B cell (primary cell): Measurements from ENCODE around the gene GLCCI1. TPM values are rescaled to one million over a fixed set of nuclear protein-coding genes. Genes with fewer than 3 reads are reported as not detected.

Experiments
- ATAC-seq: fragments of 200-7000 bp; cut with Tn5 transposase; one replicate; pipeline ENCODE4 v1.10.0; 2021; ENCODE audit warnings: low read depth, mild to moderate bottlenecking, moderate number of reproducible peaks, moderate library complexity
- CTCF ChIA-PET: fragments of 350-600 bp; sonication (Branson Sonifier 250); formaldehyde crosslinking; loops from one replicate; lab custom pipeline; 2021; ENCODE audit warnings: antibody characterized with exemption, inconsistent platforms; lab: Charles Lee
- POLR2A ChIA-PET: fragments of 350-600 bp; sonication (Branson Sonifier 250); formaldehyde crosslinking; loops from one replicate; lab custom pipeline; 2021; ENCODE audit warnings: antibody characterized with exemption; lab: Charles Lee
- DNase-seq: peaks from one replicate; pipeline ENCODE4 v3.0.0; 2013
- H2AFZ ChIP-seq: 2 replicates; pipeline ENCODE4 v1.6.1; 2012; ENCODE audit warnings: mild to moderate bottlenecking, low read depth, low read length; ENCODE audit not compliant: insufficient read depth, poor library complexity, severe bottlenecking
- H3K27ac ChIP-seq, 2 donors: 1 replicate in 1 of 2; 2 replicates in 1 of 2; pipeline ENCODE4 v1.5.1; 2012 to 2013; ENCODE audit warnings: low read length in 2 of 2, mild to moderate bottlenecking in 2 of 2, moderate library complexity in 1 of 2
- H3K27me3 ChIP-seq, 4 experiments: fragments of 200-600 bp in 1 of 4; sonication (generic) in 1 of 4; replicated peaks in 1 of 4; 1 replicate in 2 of 4; 2 replicates in 2 of 4; pipeline versions ENCODE4 v1.6.1 to v1.7.0; 2013 to 2016; ENCODE audit warnings: low read length in 3 of 4, mild to moderate bottlenecking in 2 of 4, mixed read lengths in 1 of 4, moderate library complexity in 1 of 4; ENCODE audit not compliant: insufficient read depth in 4 of 4, control insufficient read depth in 3 of 4; ENCODE audit errors: control extremely low read depth in 1 of 4
- H3K36me3 ChIP-seq, 2 experiments: replicated peaks in 1 of 2; 1 replicate in 1 of 2; 2 replicates in 1 of 2; pipeline versions ENCODE4 v1.6.1 to v1.7.1; 2013; ENCODE audit warnings: low read length in 1 of 2; ENCODE audit not compliant: insufficient read depth in 2 of 2, control insufficient read depth in 1 of 2; ENCODE audit errors: control extremely low read depth in 1 of 2, extremely low read depth in 1 of 2
- H3K4me1 ChIP-seq, 2 donors: fragments of 200-600 bp in 1 of 2; sonication (generic) in 1 of 2; 1 replicate in 1 of 2; 2 replicates in 1 of 2; pipeline versions ENCODE4 v1.5.1 to v1.6.1; 2013 to 2017; ENCODE audit warnings: low read length in 2 of 2; ENCODE audit not compliant: control insufficient read depth in 2 of 2, insufficient read depth in 2 of 2
- H3K4me2 ChIP-seq: replicated peaks from 2 replicates; pipeline ENCODE3; 2012; ENCODE audit warnings: mild to moderate bottlenecking, low read depth, low read length; ENCODE audit not compliant: poor library complexity, severe bottlenecking
- H3K4me3 ChIP-seq, 5 experiments: fragments of 200-600 bp in 1 of 5; sonication (generic) in 1 of 5; 1 replicate in 3 of 5; 2 replicates in 2 of 5; pipeline versions ENCODE4 v1.5.1 to v1.7.0; 2011 to 2016; ENCODE audit warnings: low read length in 4 of 5, mild to moderate bottlenecking in 4 of 5, low read depth in 2 of 5, control low read depth in 1 of 5, moderate library complexity in 1 of 5; ENCODE audit not compliant: insufficient read depth in 1 of 5; ENCODE audit errors: control extremely low read depth in 1 of 5, extremely low read depth in 1 of 5
- H3K79me2 ChIP-seq: fragments of 200-600 bp; sonication (generic); one replicate; pipeline ENCODE4 v1.6.0; 2016; ENCODE audit warnings: low read length; ENCODE audit not compliant: control insufficient read depth, insufficient read depth
- H3K9ac ChIP-seq: fragments of 200-600 bp; sonication (generic); 2 replicates; pipeline ENCODE4 v1.6.1; 2017; ENCODE audit warnings: mild to moderate bottlenecking, low read length, moderate library complexity
- H3K9me3 ChIP-seq, 3 donors: one replicate each; pipeline versions ENCODE4 v1.6.1 to v1.7.1; 2013; ENCODE audit warnings: low read length in 2 of 3; ENCODE audit not compliant: control insufficient read depth in 2 of 3, insufficient read depth in 1 of 3; ENCODE audit errors: control extremely low read depth in 1 of 3
- H4K20me1 ChIP-seq: 2 replicates; pipeline ENCODE4 v1.6.0; 2012; ENCODE audit warnings: mild to moderate bottlenecking, low read length; ENCODE audit not compliant: insufficient read depth, control insufficient read depth, poor library complexity, severe bottlenecking
- H3K27ac Mint-ChIP-seq: one replicate; pipeline ENCODE4 v1.8.0; 2021; ENCODE audit warnings: mixed read lengths
- H3K27me3 Mint-ChIP-seq: one replicate; pipeline ENCODE4 v1.8.0; 2021; ENCODE audit warnings: mixed read lengths
- H3K4me1 Mint-ChIP-seq: one replicate; pipeline ENCODE4 v1.8.0; 2021; ENCODE audit warnings: mixed read lengths
- H3K4me3 Mint-ChIP-seq: one replicate; pipeline ENCODE4 v1.8.0; 2021; ENCODE audit warnings: mixed read lengths
- H3K9me3 Mint-ChIP-seq: one replicate; pipeline ENCODE4 v1.8.0; 2022; ENCODE audit warnings: mixed read lengths; ENCODE audit not compliant: insufficient read depth
- CTCF ChIP-seq: fragments of 200-600 bp; IDR thresholded peaks from one replicate; pipeline ENCODE4 v1.8.0; 2022; ENCODE audit warnings: antibody characterized with exemption, mild to moderate bottlenecking
- EZH2 ChIP-seq: IDR thresholded peaks from 2 replicates; pipeline ENCODE4 v1.6.1; 2012; ENCODE audit warnings: borderline replicate concordance, low read depth, mild to moderate bottlenecking, moderate library complexity, low read length; ENCODE audit not compliant: insufficient read depth, poor library complexity, severe bottlenecking
- WGBS: methylation state at CpG from one replicate; pipeline ENCODE4 v1.1.5; 2013; ENCODE audit warnings: missing lambda C conversion rate; ENCODE audit not compliant: insufficient coverage; 5-methylcytosine and 5-hydroxymethylcytosine counted together
- intact Hi-C: fragments of 100-400 bp; cut with micrococcal nuclease; formaldehyde crosslinking; loops from one replicate; pipeline ENCODE4 v1.10.0; 2022
- polyA plus RNA-seq: library from polyadenylated mRNA; depleted of rRNA; stranded (reverse); fragments of >200 nt; gene quantifications from 2 replicates; pipeline ENCODE4 v1.2.3, GENCODE V29; 2012
- total RNA-seq, 2 donors: library from RNA; stranded (reverse); fragments of 120-200 nt in 1 of 2; gene quantifications; 1 replicate in 1 of 2; 2 replicates in 1 of 2; pipeline versions ENCODE4 v1.2.3 to v1.2.4, GENCODE V29; 2013 to 2022

The GLCCI1 gene
- total and polyA plus RNA-seq, 2 donors (not counting 1 experiment from before 2014, with no cell fraction given), result 17.7 to 50.3 TPM

GRCh38 chr7:8109196-8110022, 140.8 kb downstream of the GLCCI1 start:
- H3K4me1 Mint-ChIP-seq, result peaks cover 23% of the 10 kb centered on the region
- H3K27me3 Mint-ChIP-seq, result no peaks in the 10 kb centered on the region

More at GRCh38 chr7:8109196-8110022, 140.8 kb downstream of the GLCCI1 start:
- ChIA-PET CTCF (no interaction called here), POLR2A (no interaction called here)
- no peak overlapping the region for H3K4me3 ChIP-seq
- intact Hi-C loops, result no loop called here
- no peak overlapping the region for H3K4me2 ChIP-seq
- no peaks in the 10 kb centered on the region for H3K36me3 ChIP-seq
- H3K27ac Mint-ChIP-seq, result no peak overlapping the region
- H3K9me3 Mint-ChIP-seq, result peaks cover 3% of the 10 kb centered on the region
- H3K9me3 ChIP-seq, result peaks cover 0 to 13% (median 8%) of the 10 kb centered on the region in 3 donors
- H3K4me1 ChIP-seq, result peaks cover 13 to 14% of the 10 kb centered on the region in 2 donors
- no peaks in the 10 kb centered on the region for H3K79me2 ChIP-seq
- TF ChIP-seq CTCF (no peak), EZH2 (no peak)
- H3K27ac ChIP-seq, result no peak overlapping the region
- no peaks in the 10 kb centered on the region for H4K20me1 ChIP-seq
- no peak overlapping the region for H3K9ac ChIP-seq
- H3K27me3 ChIP-seq, result no peaks in the 10 kb centered on the region
- WGBS, result 100% methylated on average over 1 of the region's 4 CpGs
- H3K4me3 Mint-ChIP-seq, result no peak overlapping the region
- DNase-seq (no peak), ATAC-seq (no peak)
- H2AFZ ChIP-seq, result no peak overlapping the region
